DOHH2 (cell line): Measurements from ENCODE around the gene GJC2.

ENCODE experiments used
- EZH2phosphoT487 ChIP-seq: fragments of 200-600 bp; sonication (generic); IDR thresholded peaks from 2 replicates; pipeline ENCODE4 v1.6.1; 2017; ENCODE audit warnings: borderline replicate concordance, mild to moderate bottlenecking, antibody characterized with exemption, low read length, moderate library complexity, mixed read lengths
- TF ChIP-seq, protein P1 (sequence below): fragments of 200-600 bp; sonication (generic); IDR thresholded peaks from one replicate; pipeline ENCODE4 v1.5.1; 2014; ENCODE audit warnings: antibody characterized with exemption, mild to moderate bottlenecking, low read depth, low read length; ENCODE audit not compliant: poor library complexity, severe bottlenecking

DNA sequence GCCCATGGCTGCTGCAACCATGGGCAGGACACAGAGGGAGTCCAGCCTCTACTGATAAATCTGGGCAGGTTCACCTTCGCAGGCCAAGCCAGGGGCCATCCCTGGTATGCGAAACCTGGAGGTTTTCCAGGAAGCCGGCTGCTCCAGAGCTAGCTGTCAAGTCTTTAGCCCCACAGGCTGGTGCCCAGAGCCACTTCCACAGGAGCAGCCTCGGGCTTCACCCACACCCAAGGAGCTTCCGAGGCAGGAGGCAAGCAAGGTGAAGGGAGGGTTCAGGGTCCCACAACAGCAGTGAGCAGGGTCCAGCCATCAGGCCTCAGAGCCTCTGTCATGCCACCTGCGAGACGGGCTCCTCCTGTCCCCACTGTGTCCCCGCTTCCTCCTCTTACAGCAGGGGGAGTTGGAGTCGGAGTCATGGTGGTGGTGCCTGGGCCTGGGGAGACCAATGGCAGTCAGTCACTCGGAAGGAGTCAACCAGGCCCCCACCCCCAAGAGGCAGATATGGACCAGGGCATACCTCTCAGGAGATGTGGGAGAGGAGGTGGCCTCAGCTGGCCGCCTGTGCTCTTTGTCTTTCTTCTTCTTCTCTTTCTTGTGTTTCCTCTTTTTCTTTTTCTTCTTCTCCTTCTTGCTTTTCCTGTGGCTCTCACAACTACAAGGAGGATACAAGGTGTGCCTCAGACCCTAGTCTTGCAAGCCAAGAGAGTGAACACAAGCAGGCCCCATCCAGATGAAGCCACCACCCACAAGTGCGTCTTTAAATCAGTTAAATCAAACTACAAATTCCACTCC lies 48.7 kb upstream of the GJC2 start:
- TF ChIP-seq, protein P1, sequence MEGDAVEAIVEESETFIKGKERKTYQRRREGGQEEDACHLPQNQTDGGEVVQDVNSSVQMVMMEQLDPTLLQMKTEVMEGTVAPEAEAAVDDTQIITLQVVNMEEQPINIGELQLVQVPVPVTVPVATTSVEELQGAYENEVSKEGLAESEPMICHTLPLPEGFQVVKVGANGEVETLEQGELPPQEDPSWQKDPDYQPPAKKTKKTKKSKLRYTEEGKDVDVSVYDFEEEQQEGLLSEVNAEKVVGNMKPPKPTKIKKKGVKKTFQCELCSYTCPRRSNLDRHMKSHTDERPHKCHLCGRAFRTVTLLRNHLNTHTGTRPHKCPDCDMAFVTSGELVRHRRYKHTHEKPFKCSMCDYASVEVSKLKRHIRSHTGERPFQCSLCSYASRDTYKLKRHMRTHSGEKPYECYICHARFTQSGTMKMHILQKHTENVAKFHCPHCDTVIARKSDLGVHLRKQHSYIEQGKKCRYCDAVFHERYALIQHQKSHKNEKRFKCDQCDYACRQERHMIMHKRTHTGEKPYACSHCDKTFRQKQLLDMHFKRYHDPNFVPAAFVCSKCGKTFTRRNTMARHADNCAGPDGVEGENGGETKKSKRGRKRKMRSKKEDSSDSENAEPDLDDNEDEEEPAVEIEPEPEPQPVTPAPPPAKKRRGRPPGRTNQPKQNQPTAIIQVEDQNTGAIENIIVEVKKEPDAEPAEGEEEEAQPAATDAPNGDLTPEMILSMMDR, result no peak
- no peak for TF ChIP-seq EZH2phosphoT487
